ENCODE results near the gene REN. TPM values are rescaled to one million over a fixed set of nuclear protein-coding genes. Genes with fewer than 3 reads are reported as not detected.

Gene REN
- total RNA-seq, 1 donor from 2014 or later = 0.59 TPM

- Histone ChIP-seq H3K9me3 (no peaks in the 10 kb centered on the region), H3K36me3 (no peaks in the 10 kb centered on the region), H3K4me3 (no peak overlapping the region), H3K27ac (no peak overlapping the region), H3K4me1 (no peaks in the 10 kb centered on the region), H3K27me3 (ENCODE audit: low read depth) (no peaks in the 10 kb centered on the region)
- no peak for TF ChIP-seq CTCF (IDR thresholded peaks at IDR 0.05)
- ATAC-seq (no peak), DNase-seq (no peak)
- intact Hi-C loops (cut with DNase I) = no loop called here
Observed at GRCh38 chr1:204201348-204202040, 35.4 kb upstream of the REN start.

DNA sequence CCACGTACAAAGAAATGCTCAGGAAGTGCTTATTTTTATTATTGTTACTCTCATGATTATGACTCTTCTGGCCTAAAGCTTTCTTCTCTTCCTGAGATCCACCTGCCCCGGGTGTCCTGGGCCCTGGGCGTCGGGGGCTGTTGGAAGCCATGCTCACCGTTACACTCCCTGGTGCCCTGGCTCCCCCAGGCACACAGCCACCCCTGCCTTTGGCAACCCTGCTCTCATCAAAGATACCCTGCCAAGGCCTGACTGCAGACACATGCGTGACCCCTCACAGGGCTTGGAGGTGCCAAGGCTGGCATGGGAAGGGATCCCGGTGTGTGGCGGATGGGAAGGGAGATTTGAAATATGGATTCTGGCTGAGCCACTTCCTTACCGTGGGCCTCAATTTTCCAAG is 33.4 kb upstream of the REN start:
- Histone ChIP-seq H3K4me3 (no peak overlapping the region), H3K9me3 (no peaks in the 10 kb centered on the region), H3K27ac (no peak overlapping the region), H3K4me1 (no peaks in the 10 kb centered on the region), H3K27me3 (ENCODE audit: low read depth) (no peaks in the 10 kb centered on the region), H3K36me3 (no peaks in the 10 kb centered on the region)
- intact Hi-C loops (cut with DNase I) = no loop called here
- TF ChIP-seq CTCF (IDR thresholded peaks at IDR 0.05) = no peak
- no peak for ATAC-seq
- no peak for DNase-seq

- Histone ChIP-seq H3K4me1 (no peaks in the 10 kb centered on the region), H3K4me3 (no peak overlapping the region), H3K9me3 (no peaks in the 10 kb centered on the region), H3K27ac (no peak overlapping the region), H3K27me3 (ENCODE audit: low read depth) (no peaks in the 10 kb centered on the region), H3K36me3 (no peaks in the 10 kb centered on the region)
- no peak for TF ChIP-seq CTCF (IDR thresholded peaks at IDR 0.05)
- no peak for DNase-seq
- intact Hi-C loops (cut with DNase I) = no loop called here
- peak; percentile 32 to 42 for ATAC-seq
Observed at GRCh38 chr1:204198348-204199340, 32.5 kb upstream of the REN start.

GRCh38 chr1:204197068-204197467 is 30.9 kb upstream of the REN start:
- H3K4me1 ChIP-seq = no peaks in the 10 kb centered on the region
- TF ChIP-seq CTCF (IDR thresholded peaks at IDR 0.05) = no peak
- DNase-seq (no peak), ATAC-seq (no peak)
- H3K27me3 ChIP-seq (ENCODE audit: low read depth) = peaks cover 4% of the 10 kb centered on the region
- no peaks in the 10 kb centered on the region for H3K9me3 ChIP-seq
- no peak overlapping the region for H3K4me3 ChIP-seq
- no peak overlapping the region for H3K27ac ChIP-seq
- intact Hi-C loops (cut with DNase I) = no loop called here
- H3K36me3 ChIP-seq = no peaks in the 10 kb centered on the region

DNA sequence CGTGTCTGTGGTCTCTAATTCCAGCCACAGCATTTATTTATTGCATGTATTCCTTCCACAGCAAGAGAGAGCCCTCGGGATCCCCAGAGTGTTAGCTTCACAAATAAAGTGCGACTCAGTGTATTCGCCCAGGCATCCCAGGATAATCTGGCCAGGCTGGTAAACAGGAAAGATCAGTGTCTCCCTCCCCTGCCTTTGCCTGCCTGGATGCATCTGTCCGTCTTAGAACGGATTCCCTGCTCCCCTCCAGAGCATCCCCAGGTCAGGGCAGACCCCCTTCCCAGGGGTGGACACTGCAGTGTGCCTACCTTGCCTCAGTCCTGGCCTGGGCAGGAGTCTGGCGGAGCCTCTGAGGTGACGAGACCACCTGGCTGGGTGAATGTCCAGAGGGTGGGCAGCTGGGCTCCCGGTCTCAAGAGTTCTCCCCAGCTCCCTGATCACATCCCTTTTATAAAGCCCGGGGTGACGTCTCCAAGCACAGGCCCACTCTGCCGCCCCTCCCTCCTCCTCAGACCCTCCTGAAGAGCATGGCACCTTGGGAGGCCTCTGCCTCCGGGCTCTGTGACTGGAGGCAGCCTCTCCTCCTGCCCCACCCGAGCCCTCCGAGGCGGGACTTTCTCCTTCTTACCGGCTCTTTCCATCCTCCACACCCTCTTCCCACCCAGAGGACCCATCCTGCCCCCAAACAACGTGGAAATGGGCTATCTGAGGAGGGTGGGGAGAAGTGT is 30.1 kb upstream of the REN start, which contains the start of gene KISS1:
Gene KISS1, minus strand, starts transcription at position 424 of the 728 bp plus-strand sequence. CDS start 3,615 bp downstream, outside the sequence.
- Histone ChIP-seq H3K4me1 (no peaks in the 10 kb centered on the region), H3K27me3 (ENCODE audit: low read depth) (peaks cover 4% of the 10 kb centered on the region), H3K4me3 (no peak within 1 kb of the TSS), H3K9me3 (no peaks in the 10 kb centered on the region), H3K36me3 (no peaks in the 10 kb centered on the region), H3K27ac (no peak within 1 kb of the TSS)
- TF ChIP-seq CTCF (IDR thresholded peaks at IDR 0.05) = no peak
- DNase-seq (no peak), ATAC-seq (no peak)
- intact Hi-C loops (cut with DNase I) = no loop called here
